H4 (cell line): ENCODE data around the gene SLC6A6. TPM values are rescaled to one million over a fixed set of nuclear protein-coding genes. Genes with fewer than 3 reads are reported as not detected.

Source experiments
- DNase-seq: peaks from one replicate; pipeline ENCODE4 v3.0.0-alpha.2; 2015; ENCODE audit warnings: low spot score
- total RNA-seq: library from RNA; depleted of rRNA; stranded (reverse); fragments of >200 nt; shearing (Covaris generic); gene quantifications from 2 replicates; pipeline ENCODE4 v1.2.3, GENCODE V29; 2014

SLC6A6 gene
- total RNA-seq, 1 experiment from 2014 or later: 29.8 TPM

GRCh38 chr3:14418296-14419250 lies 16.2 kb downstream of the SLC6A6 start:
- DNase-seq: no peak

GRCh38 chr3:14422016-14422963 lies 19.9 kb downstream of the SLC6A6 start:
- no peak for DNase-seq

GRCh38 chr3:14423197-14423743 lies 20.9 kb downstream of the SLC6A6 start:
- DNase-seq: no peak

- DNase-seq: no peak
Observed at GRCh38 chr3:14423963-14424362, 21.6 kb downstream of the SLC6A6 start.

GRCh38 chr3:14424711-14425580 lies 22.5 kb downstream of the SLC6A6 start:
- peak; percentile 69 for DNase-seq

- no peak for DNase-seq
Observed at GRCh38 chr3:14425581-14426304, 23.3 kb downstream of the SLC6A6 start.

GRCh38 chr3:14426305-14426620 lies 23.9 kb downstream of the SLC6A6 start:
- no peak for DNase-seq

GRCh38 chr3:14428087-14429033 lies 26.0 kb downstream of the SLC6A6 start:
- no peak for DNase-seq

- DNase-seq: no peak
Observed at GRCh38 chr3:14429237-14429636, 26.8 kb downstream of the SLC6A6 start.

GRCh38 chr3:14429640-14430039 lies 27.2 kb downstream of the SLC6A6 start:
- no peak for DNase-seq

- DNase-seq: no peak
Observed at GRCh38 chr3:14430053-14430452, 27.6 kb downstream of the SLC6A6 start.

GRCh38 chr3:14430706-14431451 lies 28.5 kb downstream of the SLC6A6 start:
- DNase-seq: no peak

GRCh38 chr3:14431452-14431916 lies 29.1 kb downstream of the SLC6A6 start:
- DNase-seq: no peak

GRCh38 chr3:14431917-14432834 lies 29.8 kb downstream of the SLC6A6 start:
- DNase-seq: peak; percentile 94

GRCh38 chr3:14433106-14433505 lies 30.7 kb downstream of the SLC6A6 start:
- DNase-seq: no peak

- peak; percentile 71 for DNase-seq
Observed at GRCh38 chr3:14434126-14434497, 31.7 kb downstream of the SLC6A6 start.

GRCh38 chr3:14434498-14435151 lies 32.2 kb downstream of the SLC6A6 start:
- no peak for DNase-seq
